Measurements from ENCODE around the gene FZD10.

FZD10 gene

GRCh38 chr12:130139567-130140421 is 22.5 kb upstream of the FZD10 start:
- H3K4me3 ChIP-seq (ENCODE audit: low read depth, low read length), result no peak overlapping the region
- no peak for TF ChIP-seq CTCF (IDR thresholded peaks at IDR 0.05; ENCODE audit: low read depth, low read length)

- no peak for TF ChIP-seq CTCF (IDR thresholded peaks at IDR 0.05; ENCODE audit: low read depth, low read length)
- H3K4me3 ChIP-seq (ENCODE audit: low read depth, low read length), result no peak overlapping the region
Observed at GRCh38 chr12:130141105-130141504, 21.2 kb upstream of the FZD10 start.

GRCh38 chr12:130141901-130142683 is 20.2 kb upstream of the FZD10 start:
- no peak overlapping the region for H3K4me3 ChIP-seq (ENCODE audit: low read depth, low read length)
- TF ChIP-seq CTCF (IDR thresholded peaks at IDR 0.05; ENCODE audit: low read depth, low read length), result no peak

- no peak for TF ChIP-seq CTCF (IDR thresholded peaks at IDR 0.05; ENCODE audit: low read depth, low read length)
- no peak overlapping the region for H3K4me3 ChIP-seq (ENCODE audit: low read depth, low read length)
Observed at GRCh38 chr12:130142736-130143135, 19.5 kb upstream of the FZD10 start.

GRCh38 chr12:130143136-130143535 is 19.1 kb upstream of the FZD10 start:
- no peak overlapping the region for H3K4me3 ChIP-seq (ENCODE audit: low read depth, low read length)
- no peak for TF ChIP-seq CTCF (IDR thresholded peaks at IDR 0.05; ENCODE audit: low read depth, low read length)

GRCh38 chr12:130144256-130144655 is 18.0 kb upstream of the FZD10 start:
- no peak overlapping the region for H3K4me3 ChIP-seq (ENCODE audit: low read depth, low read length)
- TF ChIP-seq CTCF (IDR thresholded peaks at IDR 0.05; ENCODE audit: low read depth, low read length), result no peak

- no peak for TF ChIP-seq CTCF (IDR thresholded peaks at IDR 0.05; ENCODE audit: low read depth, low read length)
- H3K4me3 ChIP-seq (ENCODE audit: low read depth, low read length), result no peak overlapping the region
Observed at GRCh38 chr12:130145731-130146130, 16.5 kb upstream of the FZD10 start.
